Measurements from ENCODE around the gene TBC1D8.

Gene TBC1D8

GRCh38 chr2:101162561-101163330 is 11.6 kb upstream of the TBC1D8 start:
- DNase-seq, result no peak

- DNase-seq, result no peak
Measured at GRCh38 chr2:101161658-101162057, 10.5 kb upstream of the TBC1D8 start.

- DNase-seq, result no peak
Measured at GRCh38 chr2:101160454-101160853, 9.3 kb upstream of the TBC1D8 start.

GRCh38 chr2:101159526-101159925 is 8.3 kb upstream of the TBC1D8 start:
- no peak for DNase-seq

DNA sequence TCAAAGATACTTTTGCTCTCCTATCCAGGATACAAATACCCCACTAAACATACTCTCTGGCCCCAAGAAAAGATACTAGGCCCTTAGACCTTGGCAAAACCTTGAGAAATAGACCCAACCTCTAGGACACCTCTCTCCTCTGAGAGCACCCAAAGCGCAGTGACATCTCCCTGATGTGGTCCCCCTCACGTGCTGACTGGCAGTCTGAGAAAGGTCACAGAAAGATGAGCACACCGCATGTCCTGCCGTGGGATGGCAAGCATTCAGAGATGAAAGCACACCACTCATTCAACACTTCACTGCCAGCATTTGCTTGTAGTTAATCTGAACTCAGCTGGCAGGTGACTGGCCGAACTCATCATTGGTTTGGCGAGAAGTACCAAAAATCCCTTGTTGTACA is 6.1 kb upstream of the TBC1D8 start:
- DNase-seq, result no peak

DNA sequence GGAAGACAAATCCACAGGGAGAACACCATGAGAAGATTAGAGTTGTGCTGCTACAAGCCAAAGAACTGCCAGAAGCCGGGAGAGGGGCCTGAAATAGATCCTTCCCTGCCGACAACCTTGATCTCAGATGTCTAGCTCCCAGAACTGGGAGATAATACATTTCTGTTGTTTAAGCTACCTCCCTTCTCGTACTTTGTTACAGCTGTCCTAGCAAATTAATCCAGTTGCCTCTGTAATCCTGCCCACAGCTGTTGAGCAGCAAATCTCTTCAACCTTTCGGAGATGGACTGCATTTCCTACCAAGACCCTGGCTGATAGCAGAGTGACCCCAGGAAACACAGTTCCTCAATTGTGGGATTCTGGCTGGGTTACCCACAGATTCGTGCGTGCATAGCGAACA is 2.6 kb upstream of the TBC1D8 start:
- DNase-seq, result no peak

- DNase-seq, result no peak
Measured at GRCh38 chr2:101153077-101153707, 2.0 kb upstream of the TBC1D8 start.

GRCh38 chr2:101152272-101153076 is 1.3 kb upstream of the TBC1D8 start:
- no peak for DNase-seq

GRCh38 chr2:101151859-101152271 is 683 bp upstream of the TBC1D8 start:
- DNase-seq, result no peak

DNA sequence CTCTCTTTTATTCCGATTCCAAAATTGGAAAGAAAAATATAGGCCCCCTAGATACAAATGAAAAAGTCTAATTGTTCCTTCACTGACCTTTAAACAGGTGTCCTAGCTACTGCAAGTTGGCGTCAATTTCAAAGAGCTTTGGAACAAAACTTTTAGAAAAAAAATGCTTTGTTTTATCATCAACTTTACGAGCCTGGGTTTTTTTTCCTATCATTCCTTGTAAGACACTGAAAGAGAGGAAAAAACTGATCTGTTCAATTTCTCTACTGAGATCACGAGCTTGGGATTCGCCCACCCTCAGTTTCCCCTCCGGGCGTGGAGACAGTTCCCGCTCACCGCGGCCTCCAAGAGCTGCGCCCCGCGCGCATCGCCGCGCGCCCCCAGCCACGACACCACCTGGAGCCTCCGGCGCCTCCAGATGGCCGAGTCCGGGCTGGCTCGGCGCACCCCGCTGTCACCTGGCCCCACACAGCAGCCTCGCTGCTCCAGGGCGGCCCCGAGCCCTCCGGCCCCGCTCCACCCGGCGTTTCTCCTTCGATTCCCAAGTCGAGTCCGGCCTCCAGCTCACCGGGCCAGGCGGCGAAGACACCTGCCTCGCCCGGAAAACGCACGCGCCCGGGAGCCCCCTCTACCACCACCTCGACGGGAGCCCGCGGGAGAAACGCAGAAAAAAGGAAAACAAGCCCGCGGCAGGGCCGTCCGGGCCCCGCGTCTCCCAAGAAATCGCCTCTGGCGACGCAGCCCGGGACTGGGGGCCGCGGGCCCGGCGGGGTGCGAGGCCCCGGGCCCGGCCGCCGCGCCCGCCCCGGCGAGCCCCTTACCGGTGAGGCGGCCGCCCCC is 656 bp downstream of the TBC1D8 start:
- DNase-seq, result no peak

DNA sequence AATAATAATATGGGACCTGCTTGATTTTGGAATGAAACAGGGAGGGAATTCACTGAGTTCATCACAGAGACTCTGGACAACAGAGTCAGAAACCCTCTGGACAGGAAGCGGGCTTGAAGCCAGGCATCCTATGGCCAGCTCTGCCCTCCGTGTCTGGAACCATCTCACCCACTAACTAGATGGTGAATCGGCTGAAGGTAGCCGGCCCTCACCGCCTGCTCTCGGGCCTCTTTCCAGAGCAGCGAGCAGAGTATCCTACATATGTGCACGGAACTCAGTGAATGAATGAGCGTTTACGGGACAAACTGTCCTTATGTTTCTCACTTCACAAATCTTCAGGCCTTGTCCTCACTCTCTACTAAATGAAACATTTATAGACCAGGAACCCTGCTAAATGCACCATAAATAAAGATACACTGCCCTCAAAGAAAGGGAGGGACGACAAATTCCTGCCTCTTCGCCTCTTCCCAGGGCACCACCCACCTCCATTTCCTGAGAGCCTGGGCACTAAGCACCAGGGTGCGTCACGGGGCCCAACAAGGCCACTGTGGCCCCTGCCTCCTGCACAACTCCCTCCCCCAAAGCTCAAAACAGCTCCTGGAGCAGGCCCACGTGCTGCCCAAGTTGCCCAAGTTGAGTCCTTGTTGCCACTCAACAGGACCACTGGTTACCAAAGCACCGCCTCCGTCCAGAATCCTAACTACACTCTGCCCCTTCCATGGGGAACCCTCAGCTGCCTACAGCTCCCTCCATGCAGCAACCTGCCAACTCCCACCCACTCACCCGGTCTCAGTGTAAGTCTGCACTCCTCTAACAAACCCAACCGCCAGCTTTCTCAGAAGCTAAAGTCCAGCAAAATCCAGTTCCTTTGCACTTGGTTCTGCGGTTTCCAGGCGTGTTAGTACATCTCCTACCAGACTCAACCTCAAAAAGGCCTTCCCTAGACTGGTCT is 1.7 kb downstream of the TBC1D8 start:
- DNase-seq, result no peak

DNA sequence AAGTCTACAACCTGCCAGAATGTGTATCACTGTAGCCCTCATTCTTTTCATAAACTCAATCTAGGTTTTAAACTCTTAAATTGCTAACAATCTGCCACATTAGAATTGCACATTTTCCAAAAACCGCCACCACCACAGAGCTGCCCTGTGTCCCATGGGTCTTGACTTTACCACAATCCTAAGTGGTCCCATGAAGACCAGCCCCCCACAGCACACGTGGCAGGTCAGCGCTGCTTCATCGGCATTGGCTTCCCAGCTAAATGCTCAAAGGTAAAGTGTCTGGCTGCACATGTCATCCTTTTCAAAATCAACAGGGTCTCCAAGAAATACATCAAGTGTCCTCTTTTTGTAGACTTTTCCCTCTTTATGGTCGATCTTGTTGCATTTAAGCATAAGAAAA is 2.4 kb downstream of the TBC1D8 start:
- no peak for DNase-seq

DNA sequence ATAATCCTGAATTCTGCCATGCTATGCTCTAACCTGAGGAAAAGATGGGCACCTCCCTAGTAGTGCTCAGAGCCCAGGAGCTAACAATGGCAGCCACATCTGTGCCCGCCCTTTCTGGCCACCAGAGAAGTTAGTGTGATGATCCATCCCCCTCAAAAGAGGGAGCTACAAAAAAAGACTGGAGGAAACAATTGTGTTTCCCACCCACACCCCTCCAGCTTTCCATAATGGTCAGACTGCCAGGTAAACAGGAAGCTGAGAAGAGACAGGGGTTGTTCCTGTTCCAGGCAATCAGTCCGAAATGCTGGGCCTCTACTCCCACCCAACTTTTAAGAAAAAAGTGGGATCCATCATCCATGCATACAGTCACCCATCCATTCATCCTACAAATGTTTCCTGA is 3.2 kb downstream of the TBC1D8 start:
- DNase-seq, result no peak

DNA sequence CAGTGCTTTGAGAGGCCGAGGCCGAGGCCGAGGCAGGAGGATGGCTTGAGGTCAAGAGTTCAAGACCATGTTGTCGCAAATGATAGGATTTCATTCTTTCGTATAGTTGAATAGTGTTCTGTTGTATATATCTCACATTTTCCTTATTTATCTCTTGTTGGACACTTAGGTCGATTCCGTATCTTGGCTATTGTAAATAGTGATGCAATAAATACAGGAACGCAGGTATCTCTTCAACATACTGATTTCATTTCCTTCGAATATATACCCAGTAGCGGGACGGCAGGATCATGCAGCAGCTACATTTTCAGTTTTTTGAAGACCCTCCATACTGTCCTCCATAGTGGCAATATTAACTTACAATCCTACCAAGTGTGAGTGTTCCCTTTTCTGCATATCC is 4.1 kb downstream of the TBC1D8 start:
- no peak for DNase-seq

- DNase-seq, result no peak
Measured at GRCh38 chr2:101146535-101146934, 4.6 kb downstream of the TBC1D8 start.

- DNase-seq, result no peak
Measured at GRCh38 chr2:101145406-101145805, 5.8 kb downstream of the TBC1D8 start.

- no peak for DNase-seq
Measured at GRCh38 chr2:101142163-101142562, 9.0 kb downstream of the TBC1D8 start.

- DNase-seq, result no peak
Measured at GRCh38 chr2:101140978-101141655, 10.1 kb downstream of the TBC1D8 start.

GRCh38 chr2:101140237-101140636 is 10.9 kb downstream of the TBC1D8 start:
- DNase-seq, result no peak

DNA sequence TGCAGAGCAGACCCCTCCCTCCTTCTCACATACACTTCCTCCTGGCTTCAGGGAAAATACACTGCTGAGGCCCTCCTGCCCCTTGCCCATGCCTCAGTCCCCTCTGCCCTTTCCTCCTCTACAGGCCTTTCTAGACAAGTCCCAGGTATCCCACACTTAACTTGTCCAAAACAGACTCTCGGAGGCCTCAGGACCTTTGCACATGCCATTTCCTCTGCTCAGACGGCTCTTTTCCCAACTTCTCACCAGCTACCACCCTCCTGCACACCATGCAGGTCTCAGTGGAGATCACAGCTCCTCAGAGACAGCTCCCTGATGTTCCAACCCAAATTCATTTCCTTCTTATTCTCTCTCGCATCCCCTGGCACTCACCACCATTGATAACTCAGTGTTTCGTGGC is 11.7 kb downstream of the TBC1D8 start:
- no peak for DNase-seq
